ENCODE results near the gene RASGRF2. TPM values are rescaled to one million over a fixed set of nuclear protein-coding genes. Genes with fewer than 3 reads are reported as not detected.

RASGRF2 gene
- total RNA-seq, 1 donor from 2014 or later, result 7.9 TPM

DNA sequence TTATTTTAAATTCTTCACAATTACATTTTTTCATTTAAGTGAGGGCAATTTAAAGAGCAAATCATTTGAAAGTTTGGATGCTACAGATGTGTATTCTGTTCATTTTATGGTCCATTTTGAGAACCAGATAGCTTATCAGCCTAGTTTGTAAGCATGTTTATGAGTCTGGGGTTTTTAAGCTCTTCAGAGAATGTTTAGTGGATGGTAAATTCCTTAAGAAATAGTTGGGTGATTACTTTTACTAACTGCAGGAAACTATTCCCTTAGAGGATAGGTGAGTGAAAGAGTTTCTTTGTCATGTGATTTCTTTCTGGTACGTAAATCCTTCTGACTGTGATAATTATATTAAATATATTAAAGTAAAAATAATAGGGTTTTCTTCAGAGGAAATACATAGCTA, 17.6 kb downstream of the RASGRF2 start:
- intact Hi-C loops (cut with micrococcal nuclease), result no loop called here

DNA sequence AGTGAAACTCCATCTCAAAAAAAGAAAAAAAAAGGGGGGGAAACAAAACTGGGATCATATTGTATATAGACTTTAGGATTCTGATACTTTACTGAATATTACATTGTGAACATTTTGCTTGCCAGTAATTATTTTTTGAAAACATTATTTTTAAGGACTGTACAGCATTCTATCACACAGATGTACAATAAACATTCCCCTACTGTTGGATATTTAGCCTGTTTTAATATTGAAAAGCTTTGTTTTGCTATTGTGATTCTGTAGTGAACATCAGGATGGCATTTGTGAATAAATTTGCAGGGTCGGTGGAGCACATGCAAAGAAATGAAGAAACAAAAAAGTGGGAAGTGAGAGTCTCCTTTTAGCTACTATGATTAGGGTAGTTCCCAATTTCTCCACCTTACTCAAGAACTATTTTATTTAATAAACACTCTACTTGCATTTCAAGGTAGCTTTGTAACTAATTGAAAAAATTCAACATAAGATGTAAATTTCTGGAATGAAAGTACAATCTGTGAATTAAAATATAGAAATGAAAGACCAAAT, 18.7 kb downstream of the RASGRF2 start:
- intact Hi-C loops (cut with micrococcal nuclease), result no loop called here

DNA sequence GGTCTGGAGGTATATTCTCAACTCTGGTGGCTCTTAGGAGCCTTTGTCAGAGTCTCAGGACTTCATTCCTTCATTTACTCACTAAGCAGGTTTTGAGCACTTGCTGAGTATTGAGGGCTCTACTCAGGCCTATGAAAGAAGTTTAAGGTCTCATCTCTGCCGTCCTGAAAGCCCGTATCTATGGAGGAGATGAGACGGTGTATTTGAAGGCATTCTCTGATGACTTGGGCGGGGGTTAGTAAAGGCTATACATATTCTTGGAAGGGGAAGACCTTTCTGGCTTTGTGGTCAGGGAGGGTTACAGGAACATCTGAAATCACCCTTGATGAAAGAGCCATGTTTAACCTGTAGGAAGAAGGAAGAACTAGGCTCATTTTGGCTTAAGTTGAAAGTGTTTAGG, 21.9 kb downstream of the RASGRF2 start:
- intact Hi-C loops (cut with micrococcal nuclease), result no loop called here

DNA sequence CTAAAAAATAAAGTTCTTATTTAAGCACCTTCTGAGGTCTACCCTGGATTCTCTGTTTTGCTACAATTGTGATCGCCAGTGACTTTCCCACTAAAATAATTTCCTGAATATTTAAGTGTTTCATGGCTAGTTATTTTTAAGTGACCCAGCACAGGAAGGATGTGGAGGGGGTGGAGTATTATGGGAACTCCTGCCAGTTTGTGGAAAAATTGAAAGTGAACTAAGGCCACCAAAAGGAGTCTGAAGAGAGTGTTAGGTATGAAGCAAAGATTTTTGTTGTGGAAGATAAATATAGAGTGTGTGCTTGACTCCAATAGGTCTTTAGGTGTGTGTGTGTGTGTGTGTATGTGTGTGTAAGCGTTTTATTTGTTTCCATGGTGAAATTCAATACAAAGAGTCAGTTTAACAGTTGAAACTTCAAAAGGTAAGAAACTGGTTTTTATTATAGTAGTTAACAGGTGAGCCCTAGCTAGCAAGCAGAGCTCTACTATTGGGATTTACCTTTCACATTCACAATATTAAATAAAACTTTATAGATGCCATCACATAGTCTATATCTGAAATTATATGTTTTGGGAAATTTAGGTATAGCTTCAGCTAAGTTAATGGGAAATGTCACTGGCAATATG, 25.6 kb downstream of the RASGRF2 start:
- intact Hi-C loops (cut with micrococcal nuclease), result no loop called here

DNA sequence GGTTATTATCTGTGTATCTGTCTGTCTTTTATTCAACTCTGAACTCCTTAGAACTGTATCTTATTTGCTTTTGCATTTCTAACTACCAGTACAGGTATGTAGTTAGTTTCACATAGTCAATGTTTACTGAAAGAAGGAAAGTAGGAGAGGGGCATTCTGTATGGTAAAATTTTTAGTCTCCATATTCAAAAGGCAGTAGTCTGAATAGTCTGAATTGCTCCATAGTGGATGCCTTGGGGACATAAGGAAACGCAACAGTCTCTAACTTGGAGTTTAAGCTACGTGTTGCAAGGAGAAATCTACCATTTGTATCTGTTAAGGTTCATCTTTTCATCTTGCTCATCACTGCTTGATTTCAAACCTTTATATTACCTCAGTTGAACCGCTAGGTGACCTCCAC, 26.2 kb downstream of the RASGRF2 start:
- intact Hi-C loops (cut with micrococcal nuclease), result no loop called here

DNA sequence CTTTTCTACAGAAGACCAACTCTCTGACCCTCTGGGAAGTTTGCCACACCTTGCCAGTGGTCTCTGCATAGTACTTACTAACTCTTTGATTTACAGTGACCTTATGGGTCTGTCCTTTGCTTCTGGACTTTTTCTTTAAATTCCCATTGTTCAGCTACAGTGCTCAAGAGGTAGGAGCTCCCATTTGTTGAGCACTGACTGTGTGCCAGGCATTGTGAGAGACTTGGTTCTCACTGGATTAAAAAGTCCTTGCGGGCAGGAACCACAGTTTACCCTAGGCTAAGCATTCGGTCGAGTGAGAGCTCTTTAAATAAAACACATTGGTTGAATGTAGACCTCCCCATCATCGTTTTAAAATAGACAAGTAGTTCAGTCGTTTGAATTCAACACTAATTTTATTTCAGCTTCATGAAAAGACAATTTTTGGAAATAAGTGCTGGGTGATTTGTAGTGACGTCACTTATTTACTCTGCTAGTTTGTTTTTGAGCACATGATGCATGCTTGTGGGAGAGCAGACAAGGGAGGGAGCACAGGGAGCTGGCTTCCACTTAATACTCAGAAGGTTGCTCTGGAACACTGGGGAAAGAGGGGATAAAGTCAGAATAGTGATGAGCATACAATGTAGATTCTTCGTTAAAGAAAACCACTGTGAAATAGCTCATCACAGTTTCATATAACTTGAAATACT, 27.1 kb downstream of the RASGRF2 start:
- intact Hi-C loops (cut with micrococcal nuclease), result no loop called here

DNA sequence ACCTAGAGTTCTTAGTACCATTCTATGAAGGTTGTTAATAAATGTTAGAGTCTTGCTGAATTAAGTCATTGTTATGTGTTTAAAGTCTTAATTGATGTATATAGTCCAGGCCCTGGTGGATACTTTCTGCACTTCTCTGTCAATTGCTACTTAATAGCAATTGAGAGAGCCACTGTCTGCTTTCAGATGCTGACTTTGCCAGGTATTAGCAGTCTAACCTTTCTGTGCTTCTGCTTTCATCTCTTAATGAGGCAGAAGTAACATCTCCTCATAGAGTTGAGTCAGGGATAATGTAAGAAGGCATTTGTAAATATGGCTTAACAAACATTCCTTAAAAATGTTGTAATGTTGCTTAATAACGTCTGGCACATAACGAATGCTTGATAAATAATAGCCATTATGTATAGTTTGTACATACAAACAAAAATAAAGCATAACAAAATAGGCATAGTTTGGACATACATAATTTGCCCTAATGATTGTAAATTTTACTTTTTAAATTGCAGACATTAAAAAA, 28.3 kb downstream of the RASGRF2 start:
- intact Hi-C loops (cut with micrococcal nuclease), result no loop called here

DNA sequence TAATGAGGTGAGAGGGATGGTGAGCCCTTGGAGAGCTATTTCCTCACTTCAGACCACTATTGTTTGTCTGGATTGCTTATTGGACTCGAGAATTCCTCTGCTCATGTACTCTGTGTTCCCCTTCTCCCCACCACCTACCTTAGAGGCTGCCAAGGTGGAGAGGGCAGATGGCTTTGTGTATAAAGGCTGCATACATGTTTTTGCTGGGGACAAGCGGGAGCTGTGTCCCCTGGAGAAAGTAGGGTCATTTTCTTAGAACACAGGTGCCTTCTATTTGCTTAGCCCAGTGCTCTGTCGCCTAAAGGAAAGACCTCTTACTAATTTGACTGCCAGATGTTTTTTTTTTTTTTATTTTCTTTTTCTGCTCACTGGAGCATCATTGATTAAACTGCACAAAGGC, 29.7 kb downstream of the RASGRF2 start:
- intact Hi-C loops (cut with micrococcal nuclease), result no loop called here

DNA sequence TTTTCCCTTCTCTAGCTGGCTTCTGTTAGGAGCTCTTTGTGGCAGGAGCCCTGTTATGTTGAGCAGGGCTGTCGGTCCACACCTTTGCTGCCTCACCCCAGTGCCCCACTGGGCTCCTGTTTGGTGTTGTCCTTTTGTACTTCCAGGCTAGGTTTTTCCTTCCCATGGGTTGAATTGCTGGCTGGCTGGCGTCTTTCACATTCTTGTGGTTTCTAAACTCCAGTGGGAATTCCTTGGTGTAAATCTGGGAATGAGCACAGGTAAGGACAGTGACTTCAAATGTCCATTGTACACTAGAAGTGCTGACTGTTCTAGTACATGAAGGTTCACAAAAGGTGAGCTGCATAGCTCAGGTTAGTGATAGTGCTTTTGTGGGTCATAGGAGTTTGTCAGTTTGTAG, 30.4 kb downstream of the RASGRF2 start:
- intact Hi-C loops (cut with micrococcal nuclease), result no loop called here

DNA sequence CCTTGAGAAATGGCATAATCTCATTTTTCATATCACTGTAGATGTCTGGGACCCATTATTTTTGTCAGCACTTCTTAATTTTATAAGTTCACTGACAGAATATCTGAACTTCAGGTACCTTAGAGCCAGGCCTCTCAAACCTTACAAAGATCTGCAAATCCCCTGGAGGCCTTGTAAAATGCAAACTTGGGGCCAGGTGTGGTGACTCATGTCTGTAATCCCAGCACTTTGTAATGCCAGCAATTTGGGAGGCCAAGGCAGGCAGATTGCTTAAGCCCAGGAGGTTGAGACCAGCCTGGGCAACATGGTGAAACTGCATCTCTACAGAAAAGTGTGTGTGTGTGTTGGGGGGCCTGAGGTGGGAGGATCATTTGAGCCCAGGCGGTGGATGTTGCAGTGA, 30.8 kb downstream of the RASGRF2 start:
- intact Hi-C loops (cut with micrococcal nuclease), result no loop called here

DNA sequence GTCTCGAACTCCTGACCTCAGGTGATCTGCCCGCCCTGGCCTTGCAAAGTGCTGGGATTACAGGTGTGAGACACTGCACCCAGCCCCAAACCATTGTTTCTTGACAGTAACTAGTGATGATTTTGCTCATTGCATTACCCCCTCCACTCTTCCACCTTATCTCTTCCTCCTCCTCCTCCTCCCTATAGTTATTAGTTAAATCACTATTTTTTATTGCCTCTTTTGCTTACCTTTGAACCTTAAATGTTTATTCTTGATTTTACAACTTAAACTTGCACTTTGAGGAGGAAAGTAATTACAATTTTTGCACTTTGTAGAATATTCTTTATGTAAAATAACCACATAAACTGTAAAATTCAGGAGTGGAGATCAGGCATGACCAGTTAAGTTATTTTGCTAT, 35.7 kb downstream of the RASGRF2 start:
- intact Hi-C loops (cut with micrococcal nuclease), result no loop called here

DNA sequence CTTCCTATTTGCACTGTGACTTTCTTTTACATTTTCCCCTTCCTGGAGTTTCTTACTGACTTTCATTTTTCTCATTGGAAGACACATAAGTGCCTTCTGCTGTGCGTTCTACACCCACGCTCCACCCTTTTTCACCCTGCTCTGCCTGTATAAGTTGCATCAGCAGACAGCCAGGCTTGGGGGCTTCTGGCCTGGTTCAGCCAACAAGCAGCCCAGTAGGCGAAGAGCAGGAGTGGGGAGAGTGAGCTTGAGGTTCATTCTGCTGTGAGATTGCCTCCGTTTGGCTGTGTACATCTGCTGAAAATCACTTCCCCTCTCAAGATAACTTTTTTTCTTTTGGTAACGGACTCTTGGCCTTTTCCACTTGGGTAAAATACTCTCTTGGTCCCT, 38.4 kb downstream of the RASGRF2 start:
- intact Hi-C loops (cut with micrococcal nuclease), result no loop called here

DNA sequence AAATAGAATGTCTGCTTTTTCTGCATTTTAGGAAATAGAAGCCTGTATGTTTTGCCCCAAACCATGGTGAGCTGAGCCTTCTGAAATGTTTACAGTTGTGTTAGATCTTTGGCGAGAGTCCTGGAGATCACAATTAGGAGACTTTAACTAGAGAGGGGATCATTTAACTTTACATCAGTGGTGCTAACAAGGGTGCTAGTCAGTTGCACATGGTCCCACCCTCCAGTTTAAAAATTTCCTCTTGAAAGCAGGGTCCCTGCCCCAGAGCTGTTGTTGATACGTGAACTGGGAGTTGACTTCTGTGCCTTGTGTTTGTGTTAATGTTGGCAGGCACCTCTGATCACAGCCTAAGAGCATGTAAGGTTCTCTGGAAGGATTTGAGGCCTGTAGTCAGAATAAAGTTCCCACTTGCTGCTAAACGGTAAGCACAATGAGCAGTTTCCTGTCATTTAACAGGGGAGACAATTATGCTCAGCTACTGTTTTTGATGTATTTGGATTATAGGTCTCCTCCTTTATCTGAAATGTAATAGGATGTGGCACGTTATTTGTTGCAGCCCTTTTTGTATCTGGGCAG, 43.7 kb downstream of the RASGRF2 start:
- intact Hi-C loops (cut with micrococcal nuclease), result no loop called here

DNA sequence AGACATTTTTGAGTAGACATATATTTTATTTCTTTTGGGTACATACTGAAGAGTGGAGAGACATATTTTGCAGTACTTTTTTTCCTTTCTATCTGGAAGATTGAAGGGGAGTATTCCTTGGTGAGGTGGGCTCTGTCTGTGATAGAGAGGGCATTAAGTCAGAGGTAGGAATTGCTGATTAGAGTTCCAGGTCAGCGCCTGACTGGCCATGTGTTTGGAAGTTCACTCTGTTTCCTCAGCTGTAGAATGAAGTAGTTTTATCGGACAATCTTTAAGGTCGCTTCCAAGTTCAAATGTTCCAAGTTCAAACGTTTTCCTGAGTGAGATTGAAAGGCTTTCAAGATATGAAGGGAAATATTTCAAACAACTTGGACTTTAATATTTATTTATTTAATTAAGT, 45.5 kb downstream of the RASGRF2 start:
- intact Hi-C loops (cut with micrococcal nuclease), result loop anchor here (2.0 kb wide), 1 partner anchor 245 kb away; no protein-coding TSS in a partner anchor

DNA sequence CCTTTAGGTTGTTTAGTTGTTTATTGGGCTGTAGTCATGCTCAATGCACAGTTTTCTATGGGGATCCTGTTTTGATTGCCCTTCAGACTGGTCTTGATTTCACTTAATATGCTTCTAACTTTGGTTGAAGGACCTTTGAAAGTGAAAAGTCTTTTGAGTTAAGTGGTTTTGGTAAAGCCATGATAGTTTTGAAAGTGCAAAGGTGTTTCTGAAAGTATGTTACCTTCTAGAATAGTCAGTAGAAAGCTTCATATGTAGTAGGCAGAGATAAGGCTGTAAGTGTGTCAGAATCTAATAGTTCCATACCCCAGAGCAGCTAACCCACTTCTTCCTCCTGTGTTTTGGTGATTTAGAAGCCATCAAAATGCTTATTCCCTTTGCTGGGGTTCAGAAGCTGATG, 46.1 kb downstream of the RASGRF2 start:
- intact Hi-C loops (cut with micrococcal nuclease), result loop anchor here (2.0 kb wide), 1 partner anchor 245 kb away; no protein-coding TSS in a partner anchor

DNA sequence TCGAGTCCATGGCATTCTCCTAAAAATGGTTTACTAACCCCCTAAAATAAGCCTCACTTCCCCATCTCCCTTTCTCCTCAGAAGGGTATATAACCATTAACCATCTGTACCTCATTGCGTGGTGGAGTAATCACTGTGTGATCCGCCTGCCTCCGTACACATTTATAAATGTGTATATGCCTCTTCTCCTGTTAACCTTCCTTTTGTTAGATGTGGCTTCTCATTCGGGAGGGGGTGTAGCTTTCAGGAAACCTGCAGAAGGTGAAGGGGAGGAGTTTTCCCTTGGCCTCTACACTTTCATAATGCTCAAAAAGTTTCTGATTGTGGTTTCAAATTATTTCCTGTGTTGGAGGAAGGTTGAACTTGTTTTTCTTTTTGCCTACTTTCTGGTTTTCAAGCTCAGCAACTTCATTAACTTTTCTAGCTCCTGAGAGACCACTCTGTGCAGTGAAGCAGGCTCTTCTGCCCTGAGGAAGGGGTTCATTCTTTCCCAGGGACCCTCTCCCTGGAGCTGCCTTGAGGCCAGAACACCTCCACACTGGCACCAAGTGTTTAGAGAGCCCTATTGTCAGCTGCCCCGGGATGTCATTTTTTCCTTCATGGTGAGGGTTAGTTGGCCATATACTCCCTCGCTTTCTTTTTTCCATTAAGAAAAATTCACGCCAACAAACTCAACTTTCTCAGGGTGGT, 46.9 kb downstream of the RASGRF2 start:
- intact Hi-C loops (cut with micrococcal nuclease), result loop anchor here (1.0 to 2.0 kb wide), 2 partner anchors 45 to 246 kb away; no protein-coding TSS in a partner anchor

DNA sequence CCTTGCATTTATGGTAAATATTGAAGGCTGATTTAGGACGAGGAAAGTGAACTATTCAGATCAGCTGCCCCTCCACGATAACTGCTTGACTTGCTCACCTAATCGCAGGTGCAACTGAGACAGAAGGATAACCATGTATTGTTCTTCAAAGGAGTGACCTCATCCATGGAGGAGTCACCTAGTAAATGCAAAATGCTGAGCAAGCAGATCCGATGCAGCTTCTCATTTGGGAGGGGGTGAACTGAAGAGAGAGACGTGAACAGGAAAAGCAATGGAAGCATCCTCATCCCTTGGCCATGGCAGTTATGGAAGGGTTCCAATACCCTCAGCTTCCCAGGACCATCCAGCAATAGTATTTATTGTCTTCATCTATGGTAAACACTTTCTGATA, 47.5 kb downstream of the RASGRF2 start:
- intact Hi-C loops (cut with micrococcal nuclease), result loop anchor here (1.0 to 2.0 kb wide), 2 partner anchors 45 to 247 kb away; no protein-coding TSS in a partner anchor

DNA sequence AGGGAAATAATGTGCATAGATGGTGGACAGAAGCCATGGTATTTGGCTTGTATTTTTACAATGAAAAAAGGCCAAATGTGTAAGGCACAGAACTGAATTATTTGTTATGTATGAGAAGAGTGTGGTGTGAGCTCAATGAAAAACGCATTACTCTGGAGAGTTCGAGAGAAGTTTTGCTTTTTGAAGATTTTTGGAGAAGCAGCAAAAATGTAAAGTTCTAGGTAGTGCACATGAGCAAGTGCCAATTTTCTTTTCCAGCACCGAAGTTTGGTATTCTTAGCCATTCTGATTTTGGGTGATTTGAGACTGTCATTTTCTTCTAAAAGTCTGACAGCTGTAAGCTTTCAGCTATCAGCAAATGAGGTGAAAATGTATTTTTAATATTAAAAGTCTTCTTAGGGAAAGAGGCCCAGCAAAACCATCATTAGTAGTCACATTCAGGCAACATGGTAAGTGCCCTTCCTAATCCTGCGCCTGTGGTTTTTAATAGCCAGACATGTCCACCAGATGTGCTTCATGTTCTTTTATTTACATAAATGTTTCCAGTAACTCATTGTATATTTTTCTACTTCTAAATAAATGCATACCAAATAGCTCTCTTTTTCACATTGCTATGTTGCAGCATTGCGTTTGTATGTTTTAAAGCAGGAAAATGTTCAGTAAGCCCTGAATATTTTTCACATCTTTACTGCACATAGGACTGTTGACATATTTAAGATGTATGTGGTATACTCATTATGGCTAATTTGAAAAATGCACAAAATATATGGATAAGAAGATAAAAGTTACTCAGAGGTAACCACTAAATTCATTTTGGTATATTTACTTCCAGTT, 50.4 kb downstream of the RASGRF2 start:
- intact Hi-C loops (cut with micrococcal nuclease), result no loop called here

DNA sequence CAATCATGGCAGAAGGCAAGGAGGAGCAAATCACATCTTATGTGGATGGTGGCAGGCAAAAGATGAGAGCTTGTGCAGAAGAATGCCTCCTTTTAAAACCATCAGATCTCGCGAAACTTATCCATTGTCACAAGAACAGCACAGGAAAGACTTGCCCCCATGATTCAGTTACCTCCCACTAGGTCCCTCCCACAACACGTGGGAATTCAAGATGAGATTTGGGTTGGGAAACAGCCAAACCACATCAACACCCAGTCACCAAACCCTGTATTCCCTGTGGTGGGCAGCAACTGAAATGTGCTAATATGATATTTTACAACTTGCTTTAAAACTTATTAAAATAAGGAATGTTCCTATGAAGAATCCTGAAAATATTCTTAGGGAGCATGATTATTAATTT, 54.2 kb downstream of the RASGRF2 start:
- intact Hi-C loops (cut with micrococcal nuclease), result no loop called here

DNA sequence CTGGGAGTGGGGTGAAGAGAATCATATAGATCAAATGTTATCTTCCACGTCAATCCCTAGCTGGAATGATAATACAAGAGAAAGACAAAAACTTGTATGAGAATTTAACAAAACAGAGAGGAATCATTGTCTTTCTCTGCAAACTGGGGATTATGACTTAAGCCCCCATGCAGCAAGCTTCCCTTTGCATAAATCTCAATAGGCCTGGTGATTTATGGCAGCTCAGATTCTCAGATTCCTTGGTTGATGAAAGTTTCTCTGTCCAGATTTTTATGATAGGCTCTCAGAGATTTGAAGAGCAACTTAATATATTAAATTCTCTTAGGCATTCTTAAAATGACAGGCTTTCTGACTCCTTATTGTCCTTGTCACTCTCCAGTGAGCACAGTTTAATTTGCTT, 56.0 kb downstream of the RASGRF2 start:
- intact Hi-C loops (cut with micrococcal nuclease), result no loop called here

DNA sequence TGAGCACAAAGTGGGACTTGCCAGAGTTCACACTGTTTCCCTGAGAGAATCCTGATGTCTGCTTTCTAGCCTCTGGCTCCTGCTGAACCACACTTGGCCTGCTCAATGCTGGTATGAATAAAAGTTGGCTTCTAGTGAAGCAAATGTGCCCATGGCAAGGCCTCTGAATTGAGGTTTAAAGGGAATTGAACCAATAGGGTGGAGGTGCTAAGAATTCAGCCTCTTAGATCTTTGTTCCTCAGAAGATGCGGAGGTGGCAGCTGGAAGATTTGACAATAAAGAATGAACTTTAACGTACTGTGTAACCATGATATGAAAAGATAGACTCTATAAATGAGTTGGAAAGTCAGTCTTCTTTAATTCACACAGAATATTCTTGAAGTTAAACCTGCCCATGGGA, 57.2 kb downstream of the RASGRF2 start:
- intact Hi-C loops (cut with micrococcal nuclease), result no loop called here

Measured in T-helper 2 cell treated with Interferon-gamma antibody and Interleukin-4, amounts not matched to agents 100 ng/mL and 5 ng/mL, for 36 hours (primary cell).